Measurements from ENCODE around the gene SCAF1. TPM values are rescaled to one million over a fixed set of nuclear protein-coding genes. Genes with fewer than 3 reads are reported as not detected.
A peak's percentile ranks its signal among the peaks of the same experiment; 100 is the strongest.

The SCAF1 gene
- total and polyA plus RNA-seq, 10 of the 15 experiments (the other 5 are each of a cell fraction or from before 2014, with no cell fraction given): 0.18 to 77.0 (median 5.3) TPM

DNA sequence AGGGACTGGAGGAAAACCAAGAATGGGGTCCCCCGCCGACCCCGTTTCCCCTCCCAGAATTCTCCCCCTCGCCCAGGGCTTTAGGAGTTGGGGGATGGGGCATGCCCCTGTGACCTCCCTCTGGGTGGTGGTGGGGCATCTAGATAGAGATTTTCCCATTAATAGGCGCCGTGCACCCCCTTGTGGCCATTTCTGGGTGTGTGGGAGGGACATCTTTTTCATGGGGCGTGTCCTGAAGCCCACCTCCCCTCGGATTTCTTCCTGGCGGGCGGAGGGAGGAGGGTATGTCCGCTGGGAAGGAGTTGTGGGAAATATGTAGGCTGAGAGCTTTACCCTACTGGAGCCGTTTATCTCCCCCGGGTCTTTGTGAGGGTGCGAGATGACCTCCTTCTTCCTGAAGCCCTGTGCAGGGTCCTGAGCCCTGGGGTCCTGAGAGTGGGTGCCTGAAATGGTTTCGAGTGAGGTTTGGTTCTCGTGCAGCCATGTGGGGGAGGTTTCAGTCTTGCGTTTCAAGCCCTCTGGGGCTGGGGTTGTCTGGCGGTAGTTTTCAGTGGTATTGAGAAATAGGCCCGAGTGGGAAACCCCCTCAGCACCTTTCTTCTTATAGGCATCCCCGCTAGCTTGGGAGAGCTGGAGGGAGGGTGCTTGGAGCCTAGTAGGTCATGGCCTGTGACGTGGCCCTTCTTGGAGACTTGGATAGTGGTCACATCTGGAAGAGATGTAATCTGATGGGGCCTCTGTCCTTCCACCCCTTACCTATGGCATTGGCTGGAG lies 36.1 kb downstream of the SCAF1 start (continued):
- TF ChIP-seq, protein P1, sequence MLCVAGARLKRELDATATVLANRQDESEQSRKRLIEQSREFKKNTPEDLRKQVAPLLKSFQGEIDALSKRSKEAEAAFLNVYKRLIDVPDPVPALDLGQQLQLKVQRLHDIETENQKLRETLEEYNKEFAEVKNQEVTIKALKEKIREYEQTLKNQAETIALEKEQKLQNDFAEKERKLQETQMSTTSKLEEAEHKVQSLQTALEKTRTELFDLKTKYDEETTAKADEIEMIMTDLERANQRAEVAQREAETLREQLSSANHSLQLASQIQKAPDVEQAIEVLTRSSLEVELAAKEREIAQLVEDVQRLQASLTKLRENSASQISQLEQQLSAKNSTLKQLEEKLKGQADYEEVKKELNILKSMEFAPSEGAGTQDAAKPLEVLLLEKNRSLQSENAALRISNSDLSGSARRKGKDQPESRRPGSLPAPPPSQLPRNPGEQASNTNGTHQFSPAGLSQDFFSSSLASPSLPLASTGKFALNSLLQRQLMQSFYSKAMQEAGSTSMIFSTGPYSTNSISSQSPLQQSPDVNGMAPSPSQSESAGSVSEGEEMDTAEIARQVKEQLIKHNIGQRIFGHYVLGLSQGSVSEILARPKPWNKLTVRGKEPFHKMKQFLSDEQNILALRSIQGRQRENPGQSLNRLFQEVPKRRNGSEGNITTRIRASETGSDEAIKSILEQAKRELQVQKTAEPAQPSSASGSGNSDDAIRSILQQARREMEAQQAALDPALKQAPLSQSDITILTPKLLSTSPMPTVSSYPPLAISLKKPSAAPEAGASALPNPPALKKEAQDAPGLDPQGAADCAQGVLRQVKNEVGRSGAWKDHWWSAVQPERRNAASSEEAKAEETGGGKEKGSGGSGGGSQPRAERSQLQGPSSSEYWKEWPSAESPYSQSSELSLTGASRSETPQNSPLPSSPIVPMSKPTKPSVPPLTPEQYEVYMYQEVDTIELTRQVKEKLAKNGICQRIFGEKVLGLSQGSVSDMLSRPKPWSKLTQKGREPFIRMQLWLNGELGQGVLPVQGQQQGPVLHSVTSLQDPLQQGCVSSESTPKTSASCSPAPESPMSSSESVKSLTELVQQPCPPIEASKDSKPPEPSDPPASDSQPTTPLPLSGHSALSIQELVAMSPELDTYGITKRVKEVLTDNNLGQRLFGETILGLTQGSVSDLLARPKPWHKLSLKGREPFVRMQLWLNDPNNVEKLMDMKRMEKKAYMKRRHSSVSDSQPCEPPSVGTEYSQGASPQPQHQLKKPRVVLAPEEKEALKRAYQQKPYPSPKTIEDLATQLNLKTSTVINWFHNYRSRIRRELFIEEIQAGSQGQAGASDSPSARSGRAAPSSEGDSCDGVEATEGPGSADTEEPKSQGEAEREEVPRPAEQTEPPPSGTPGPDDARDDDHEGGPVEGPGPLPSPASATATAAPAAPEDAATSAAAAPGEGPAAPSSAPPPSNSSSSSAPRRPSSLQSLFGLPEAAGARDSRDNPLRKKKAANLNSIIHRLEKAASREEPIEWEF (IDR thresholded peaks at IDR 0.05; ENCODE audit: insufficient replicate concordance, low read depth, low read length): no peak
- no peak for TF ChIP-seq SPI1 (IDR thresholded peaks at IDR 0.05; ENCODE audit: borderline replicate concordance, insufficient read depth, low read depth, low read length)
- TF ChIP-seq BMI1 (IDR thresholded peaks at IDR 0.05; ENCODE audit: borderline replicate concordance): no peak
- peak; percentile 62; the same call in 1 of the 2 replicates for TF ChIP-seq IKZF1 (conservative IDR thresholded peaks at IDR 0.05)
- TF ChIP-seq CBX5 (IDR thresholded peaks at IDR 0.05; ENCODE audit: low read depth): no peak
- TF ChIP-seq, protein P2, sequence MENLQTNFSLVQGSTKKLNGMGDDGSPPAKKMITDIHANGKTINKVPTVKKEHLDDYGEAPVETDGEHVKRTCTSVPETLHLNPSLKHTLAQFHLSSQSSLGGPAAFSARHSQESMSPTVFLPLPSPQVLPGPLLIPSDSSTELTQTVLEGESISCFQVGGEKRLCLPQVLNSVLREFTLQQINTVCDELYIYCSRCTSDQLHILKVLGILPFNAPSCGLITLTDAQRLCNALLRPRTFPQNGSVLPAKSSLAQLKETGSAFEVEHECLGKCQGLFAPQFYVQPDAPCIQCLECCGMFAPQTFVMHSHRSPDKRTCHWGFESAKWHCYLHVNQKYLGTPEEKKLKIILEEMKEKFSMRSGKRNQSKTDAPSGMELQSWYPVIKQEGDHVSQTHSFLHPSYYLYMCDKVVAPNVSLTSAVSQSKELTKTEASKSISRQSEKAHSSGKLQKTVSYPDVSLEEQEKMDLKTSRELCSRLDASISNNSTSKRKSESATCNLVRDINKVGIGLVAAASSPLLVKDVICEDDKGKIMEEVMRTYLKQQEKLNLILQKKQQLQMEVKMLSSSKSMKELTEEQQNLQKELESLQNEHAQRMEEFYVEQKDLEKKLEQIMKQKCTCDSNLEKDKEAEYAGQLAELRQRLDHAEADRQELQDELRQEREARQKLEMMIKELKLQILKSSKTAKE (IDR thresholded peaks at IDR 0.05; ENCODE audit: low read depth, poor library complexity, severe bottlenecking): peak; percentile 91
- TF ChIP-seq, protein P3, sequence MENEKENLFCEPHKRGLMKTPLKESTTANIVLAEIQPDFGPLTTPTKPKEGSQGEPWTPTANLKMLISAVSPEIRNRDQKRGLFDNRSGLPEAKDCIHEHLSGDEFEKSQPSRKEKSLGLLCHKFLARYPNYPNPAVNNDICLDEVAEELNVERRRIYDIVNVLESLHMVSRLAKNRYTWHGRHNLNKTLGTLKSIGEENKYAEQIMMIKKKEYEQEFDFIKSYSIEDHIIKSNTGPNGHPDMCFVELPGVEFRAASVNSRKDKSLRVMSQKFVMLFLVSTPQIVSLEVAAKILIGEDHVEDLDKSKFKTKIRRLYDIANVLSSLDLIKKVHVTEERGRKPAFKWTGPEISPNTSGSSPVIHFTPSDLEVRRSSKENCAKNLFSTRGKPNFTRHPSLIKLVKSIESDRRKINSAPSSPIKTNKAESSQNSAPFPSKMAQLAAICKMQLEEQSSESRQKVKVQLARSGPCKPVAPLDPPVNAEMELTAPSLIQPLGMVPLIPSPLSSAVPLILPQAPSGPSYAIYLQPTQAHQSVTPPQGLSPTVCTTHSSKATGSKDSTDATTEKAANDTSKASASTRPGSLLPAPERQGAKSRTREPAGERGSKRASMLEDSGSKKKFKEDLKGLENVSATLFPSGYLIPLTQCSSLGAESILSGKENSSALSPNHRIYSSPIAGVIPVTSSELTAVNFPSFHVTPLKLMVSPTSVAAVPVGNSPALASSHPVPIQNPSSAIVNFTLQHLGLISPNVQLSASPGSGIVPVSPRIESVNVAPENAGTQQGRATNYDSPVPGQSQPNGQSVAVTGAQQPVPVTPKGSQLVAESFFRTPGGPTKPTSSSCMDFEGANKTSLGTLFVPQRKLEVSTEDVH (IDR thresholded peaks at IDR 0.05; ENCODE audit: low read depth, partially characterized antibody): no peak
- TF ChIP-seq RCOR1 (conservative IDR thresholded peaks at IDR 0.05; ENCODE audit: low read depth, low read length): no peak
- TF ChIP-seq PAX5 (IDR thresholded peaks at IDR 0.05; ENCODE audit: borderline replicate concordance, low read depth, low read length): 0 out of 2 replicates have a peak, but pooled peaks have one; percentile 11
- TF ChIP-seq, protein P4, sequence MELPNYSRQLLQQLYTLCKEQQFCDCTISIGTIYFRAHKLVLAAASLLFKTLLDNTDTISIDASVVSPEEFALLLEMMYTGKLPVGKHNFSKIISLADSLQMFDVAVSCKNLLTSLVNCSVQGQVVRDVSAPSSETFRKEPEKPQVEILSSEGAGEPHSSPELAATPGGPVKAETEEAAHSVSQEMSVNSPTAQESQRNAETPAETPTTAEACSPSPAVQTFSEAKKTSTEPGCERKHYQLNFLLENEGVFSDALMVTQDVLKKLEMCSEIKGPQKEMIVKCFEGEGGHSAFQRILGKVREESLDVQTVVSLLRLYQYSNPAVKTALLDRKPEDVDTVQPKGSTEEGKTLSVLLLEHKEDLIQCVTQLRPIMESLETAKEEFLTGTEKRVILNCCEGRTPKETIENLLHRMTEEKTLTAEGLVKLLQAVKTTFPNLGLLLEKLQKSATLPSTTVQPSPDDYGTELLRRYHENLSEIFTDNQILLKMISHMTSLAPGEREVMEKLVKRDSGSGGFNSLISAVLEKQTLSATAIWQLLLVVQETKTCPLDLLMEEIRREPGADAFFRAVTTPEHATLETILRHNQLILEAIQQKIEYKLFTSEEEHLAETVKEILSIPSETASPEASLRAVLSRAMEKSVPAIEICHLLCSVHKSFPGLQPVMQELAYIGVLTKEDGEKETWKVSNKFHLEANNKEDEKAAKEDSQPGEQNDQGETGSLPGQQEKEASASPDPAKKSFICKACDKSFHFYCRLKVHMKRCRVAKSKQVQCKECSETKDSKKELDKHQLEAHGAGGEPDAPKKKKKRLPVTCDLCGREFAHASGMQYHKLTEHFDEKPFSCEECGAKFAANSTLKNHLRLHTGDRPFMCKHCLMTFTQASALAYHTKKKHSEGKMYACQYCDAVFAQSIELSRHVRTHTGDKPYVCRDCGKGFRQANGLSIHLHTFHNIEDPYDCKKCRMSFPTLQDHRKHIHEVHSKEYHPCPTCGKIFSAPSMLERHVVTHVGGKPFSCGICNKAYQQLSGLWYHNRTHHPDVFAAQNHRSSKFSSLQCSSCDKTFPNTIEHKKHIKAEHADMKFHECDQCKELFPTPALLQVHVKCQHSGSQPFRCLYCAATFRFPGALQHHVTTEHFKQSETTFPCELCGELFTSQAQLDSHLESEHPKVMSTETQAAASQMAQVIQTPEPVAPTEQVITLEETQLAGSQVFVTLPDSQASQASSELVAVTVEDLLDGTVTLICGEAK (IDR thresholded peaks at IDR 0.05; ENCODE audit: borderline replicate concordance): no peak
- no peak for TF ChIP-seq ASH2L (IDR thresholded peaks at IDR 0.05; ENCODE audit: borderline replicate concordance, low read depth)
- peak; percentile 68 for TF ChIP-seq MXI1 (IDR thresholded peaks at IDR 0.05; ENCODE audit: low read depth, low read length)
- peak; percentile 74; the same call in 1 of the 2 replicates for TF ChIP-seq ESRRA (IDR thresholded peaks at IDR 0.05; ENCODE audit: low read length)
- peak; percentile 99 for TF ChIP-seq NR2F1 (conservative IDR thresholded peaks at IDR 0.05)
